Central memory CD8-positive, alpha-beta T cell (primary cell): Measurements from ENCODE around the gene ZNF541.
A peak's percentile ranks its signal among the peaks of the same experiment; 100 is the strongest.

ENCODE experiments used
- ATAC-seq: fragments of 150-1000 bp; cut with Tn5 transposase; replicated peaks from 2 replicates; pipeline ENCODE4 v1.10.0; 2022; ENCODE audit warnings: mild to moderate bottlenecking, moderate FRiP score, moderate number of reproducible peaks; ENCODE audit not compliant: poor library complexity, severe bottlenecking; ENCODE audit errors: extremely low read depth
- DNase-seq, 2 donors: peaks; one replicate each; pipeline ENCODE4 v3.0.0; 2021; ENCODE audit warnings: low spot score in 2 of 2
- H3K27ac Mint-ChIP-seq: one replicate; pipeline ENCODE4 v1.8.0; 2022; ENCODE audit warnings: low read depth, mild to moderate bottlenecking, moderate library complexity, mixed read lengths
- H3K27me3 Mint-ChIP-seq: one replicate; pipeline ENCODE4 v1.8.0; 2022; ENCODE audit warnings: mixed read lengths
- H3K36me3 Mint-ChIP-seq: one replicate; pipeline ENCODE4 v1.8.0; 2022; ENCODE audit warnings: mild to moderate bottlenecking, moderate library complexity, mixed read lengths; ENCODE audit not compliant: insufficient read depth
- H3K4me1 Mint-ChIP-seq: one replicate; pipeline ENCODE4 v1.8.0; 2022; ENCODE audit warnings: mixed read lengths
- H3K4me3 Mint-ChIP-seq: one replicate; pipeline ENCODE4 v1.8.0; 2022; ENCODE audit warnings: mild to moderate bottlenecking, moderate library complexity, mixed read lengths
- H3K9me3 Mint-ChIP-seq: one replicate; pipeline ENCODE4 v1.8.0; 2022; ENCODE audit warnings: mixed read lengths

Gene ZNF541

DNA sequence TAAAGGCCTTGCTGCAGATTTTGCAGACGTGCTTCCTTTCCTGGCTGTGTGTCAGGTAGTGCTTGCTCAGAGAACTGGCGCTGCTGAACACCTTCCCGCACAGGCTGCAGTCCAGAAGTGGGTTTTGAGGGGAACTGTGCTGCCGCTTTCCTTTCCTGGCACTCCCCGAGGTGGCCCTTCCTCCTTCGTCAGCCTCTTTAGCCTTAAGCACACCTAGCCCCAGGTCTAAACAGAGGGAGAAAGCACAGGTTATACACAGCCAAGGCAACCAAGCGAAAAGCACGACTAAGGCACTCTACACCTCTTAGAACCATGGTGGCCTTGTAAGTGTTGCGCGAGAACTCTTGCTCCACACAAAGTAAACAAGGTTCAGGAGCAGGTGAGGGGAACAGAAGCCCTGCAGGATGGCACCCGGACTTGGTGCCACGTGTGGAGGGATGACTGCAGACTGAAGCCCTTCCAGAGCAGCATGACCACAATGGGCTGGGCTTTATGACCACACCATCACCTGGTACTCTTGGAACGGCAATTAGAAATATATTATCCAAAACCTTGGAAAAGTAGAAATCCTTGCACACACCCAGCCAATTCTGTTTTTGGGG, 23.6 kb downstream of the ZNF541 start:
- Mint-ChIP-seq H3K9me3 (no peaks in the 10 kb centered on the region), H3K4me3 (no peak overlapping the region), H3K36me3 (peaks cover 3% of the 10 kb centered on the region), H3K4me1 (peaks cover 6% of the 10 kb centered on the region), H3K27me3 (peaks cover 4% of the 10 kb centered on the region), H3K27ac (no peak overlapping the region)
- ATAC-seq (no peak), DNase-seq (no peak)

DNA sequence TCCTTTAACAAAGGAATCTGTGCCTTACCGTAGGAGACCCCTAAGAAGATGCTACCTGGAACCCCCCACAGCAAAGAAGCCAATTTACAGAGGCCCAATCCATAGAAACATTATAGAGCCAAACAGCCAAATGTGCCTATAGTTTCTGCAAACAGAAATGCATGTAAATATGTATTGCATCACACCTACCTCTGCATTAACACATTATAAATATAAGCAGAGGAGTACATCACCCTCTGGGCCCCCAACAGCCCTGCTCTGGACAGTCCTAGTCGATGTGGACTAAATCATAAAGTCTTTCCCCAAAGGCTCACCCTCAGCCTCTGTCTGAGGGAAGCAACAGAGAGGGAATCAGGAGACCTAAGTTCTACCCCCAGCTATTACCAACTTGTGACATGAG, 25.7 kb downstream of the ZNF541 start:
- peaks cover 13% of the 10 kb centered on the region for H3K27me3 Mint-ChIP-seq
- no peaks in the 10 kb centered on the region for H3K9me3 Mint-ChIP-seq
- H3K27ac Mint-ChIP-seq: no peak overlapping the region
- DNase-seq (no peak), ATAC-seq (no peak)
- H3K4me3 Mint-ChIP-seq: no peak overlapping the region
- peaks cover 8% of the 10 kb centered on the region for H3K4me1 Mint-ChIP-seq
- peaks cover 3% of the 10 kb centered on the region for H3K36me3 Mint-ChIP-seq

DNA sequence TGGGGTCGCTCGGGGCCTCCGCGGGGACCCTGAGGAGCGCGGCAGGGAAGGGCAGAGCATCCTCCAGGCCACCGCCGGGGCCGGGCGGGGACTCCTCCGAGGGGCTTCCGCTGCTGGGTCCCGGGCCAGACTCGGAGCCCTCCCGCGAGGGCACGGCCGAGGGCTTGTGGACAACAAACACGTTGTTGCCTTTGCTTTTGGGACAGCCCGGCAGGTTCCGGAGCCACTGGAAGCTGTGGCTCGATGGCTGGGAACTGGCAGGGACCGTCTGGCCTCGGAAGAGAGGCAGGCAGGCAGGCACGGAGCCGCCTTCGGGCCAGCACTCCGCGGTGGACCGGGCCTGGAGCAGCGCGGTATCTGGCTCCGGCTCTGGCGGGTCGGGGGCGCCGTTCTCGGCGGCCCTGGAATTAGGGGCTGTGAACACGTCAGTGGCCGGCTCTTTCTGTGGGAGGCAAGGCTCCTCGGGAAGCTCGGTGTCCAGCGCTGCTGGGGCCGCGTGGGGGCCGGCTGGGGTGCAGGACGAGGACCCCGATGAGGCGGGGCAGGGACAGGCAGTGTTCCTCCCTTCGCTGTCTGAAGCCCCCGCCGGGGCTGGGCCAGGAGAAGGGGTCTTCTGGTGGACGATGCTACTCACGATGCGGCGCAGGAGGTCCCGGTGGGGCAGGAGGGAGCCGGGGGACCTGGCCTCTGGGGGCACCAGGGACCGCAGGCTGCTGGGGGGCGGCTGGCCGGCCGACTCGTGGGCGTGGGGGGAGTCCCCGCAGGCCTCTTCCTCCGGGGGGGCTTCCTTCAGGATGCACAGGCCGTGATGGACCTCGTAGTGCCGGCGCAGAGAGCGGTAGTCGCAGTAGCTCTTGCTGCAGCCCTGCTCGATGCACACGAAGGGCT, 27.6 kb downstream of the ZNF541 start:
- Mint-ChIP-seq H3K27me3 (peaks cover 13% of the 10 kb centered on the region), H3K4me3 (peak overlapping the region; percentile 53), H3K4me1 (peaks cover 23% of the 10 kb centered on the region), H3K27ac (no peak overlapping the region), H3K36me3 (peaks cover 4% of the 10 kb centered on the region), H3K9me3 (no peaks in the 10 kb centered on the region)
- ATAC-seq (no peak), DNase-seq (no peak)

DNA sequence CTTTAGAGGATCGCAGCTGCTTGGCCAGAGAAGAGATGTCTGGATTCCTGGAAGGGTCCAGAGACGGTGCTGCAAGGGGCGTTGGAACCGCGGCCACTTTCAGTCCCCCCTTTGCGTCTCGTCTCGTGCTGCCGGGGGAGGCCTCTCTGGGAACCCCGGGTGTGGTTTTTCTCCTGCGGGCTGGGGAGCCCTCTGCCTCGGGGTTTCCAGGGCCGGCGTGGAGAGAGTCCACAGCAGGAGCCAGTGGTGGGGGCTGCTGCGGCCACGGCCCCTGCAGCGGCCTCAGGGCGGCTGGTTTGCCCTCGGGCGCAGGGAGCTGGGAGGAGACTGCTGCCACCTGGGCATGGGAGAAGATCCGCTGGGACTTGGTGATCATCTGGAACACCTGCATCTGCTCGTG, 28.5 kb downstream of the ZNF541 start:
- H3K4me1 Mint-ChIP-seq: peaks cover 26% of the 10 kb centered on the region
- peaks cover 13% of the 10 kb centered on the region for H3K27me3 Mint-ChIP-seq
- H3K27ac Mint-ChIP-seq: no peak overlapping the region
- peaks cover 8% of the 10 kb centered on the region for H3K36me3 Mint-ChIP-seq
- H3K9me3 Mint-ChIP-seq: no peaks in the 10 kb centered on the region
- DNase-seq: no peak
- peak overlapping the region; percentile 53 for H3K4me3 Mint-ChIP-seq
- ATAC-seq: no peak

DNA sequence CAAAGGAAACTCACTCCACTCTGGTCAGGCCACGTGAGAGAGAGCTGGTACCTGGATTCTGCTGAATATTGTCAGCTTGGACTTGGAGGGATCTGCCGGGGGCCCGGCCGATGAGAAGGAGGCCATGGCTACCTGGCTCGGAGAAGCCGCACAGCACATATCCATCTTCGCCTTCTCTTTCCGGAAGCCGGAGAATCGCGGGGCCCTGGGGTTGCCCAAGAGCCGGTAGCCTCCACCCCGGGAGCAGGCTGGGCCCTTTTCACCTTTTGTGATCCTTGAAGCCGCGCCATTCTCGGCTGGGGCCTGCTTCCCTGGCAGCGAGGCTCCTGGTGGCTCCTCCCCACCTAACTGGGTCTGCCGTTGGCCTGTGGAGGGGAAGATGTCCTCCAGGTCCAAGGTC, 28.9 kb downstream of the ZNF541 start:
- Mint-ChIP-seq H3K36me3 (peaks cover 8% of the 10 kb centered on the region), H3K27me3 (peaks cover 13% of the 10 kb centered on the region), H3K9me3 (no peaks in the 10 kb centered on the region), H3K4me1 (peaks cover 27% of the 10 kb centered on the region), H3K27ac (no peak overlapping the region), H3K4me3 (peak overlapping the region; percentile 53)
- no peak for ATAC-seq
- DNase-seq: no peak

DNA sequence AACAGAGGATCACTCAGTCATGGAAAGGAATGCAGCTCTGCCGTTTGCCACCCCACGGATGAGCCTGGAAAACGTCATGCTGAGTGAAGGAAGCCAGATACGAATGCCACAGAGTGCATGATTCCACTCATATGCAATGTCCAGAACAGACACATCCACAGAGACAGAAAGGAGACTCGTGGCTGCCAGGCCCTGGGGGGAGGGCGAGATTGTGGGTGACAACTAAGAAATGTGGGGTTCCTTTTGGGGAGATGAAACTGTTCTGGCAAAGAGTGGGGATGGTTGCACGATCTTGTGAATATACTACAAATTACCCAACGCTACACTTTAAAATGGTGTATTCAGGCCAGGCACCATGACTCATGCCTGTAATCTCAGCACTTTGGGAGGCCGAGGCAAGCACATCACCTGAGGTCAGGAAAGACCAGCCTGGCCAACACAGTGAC, 30.9 kb downstream of the ZNF541 start:
- H3K27ac Mint-ChIP-seq: peak overlapping the region; percentile 92
- peaks cover 8% of the 10 kb centered on the region for H3K36me3 Mint-ChIP-seq
- H3K27me3 Mint-ChIP-seq: peaks cover 13% of the 10 kb centered on the region
- peak overlapping the region; percentile 62 for H3K4me3 Mint-ChIP-seq
- peak; percentile 8 for ATAC-seq
- H3K4me1 Mint-ChIP-seq: peaks cover 27% of the 10 kb centered on the region
- no peak for DNase-seq
- H3K9me3 Mint-ChIP-seq: no peaks in the 10 kb centered on the region

DNA sequence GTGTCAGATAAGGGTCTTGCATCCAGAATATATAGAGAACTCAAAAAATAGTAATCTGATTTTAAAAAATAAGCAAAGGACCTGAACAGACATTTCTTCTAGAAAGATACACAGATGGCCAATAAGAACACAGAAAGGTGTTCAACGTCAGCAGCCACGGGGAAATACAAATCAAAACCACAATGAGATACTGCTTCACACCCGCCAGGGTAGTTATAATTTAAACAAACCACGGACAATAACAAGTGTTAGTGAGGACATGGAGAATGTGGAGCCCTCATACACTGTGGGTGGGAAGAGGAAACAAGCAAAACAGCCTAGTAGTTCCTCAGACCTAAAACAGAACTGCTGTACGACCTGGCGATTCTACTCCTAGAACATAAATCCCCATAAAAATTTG, 31.4 kb downstream of the ZNF541 start:
- peak in 1 of 2 donors; percentile 76 for DNase-seq
- Mint-ChIP-seq H3K36me3 (peaks cover 8% of the 10 kb centered on the region), H3K4me3 (peak overlapping the region; percentile 62), H3K4me1 (peaks cover 27% of the 10 kb centered on the region), H3K9me3 (no peaks in the 10 kb centered on the region), H3K27me3 (peaks cover 13% of the 10 kb centered on the region), H3K27ac (peak overlapping the region; percentile 92)
- peak; percentile 97 for ATAC-seq

DNA sequence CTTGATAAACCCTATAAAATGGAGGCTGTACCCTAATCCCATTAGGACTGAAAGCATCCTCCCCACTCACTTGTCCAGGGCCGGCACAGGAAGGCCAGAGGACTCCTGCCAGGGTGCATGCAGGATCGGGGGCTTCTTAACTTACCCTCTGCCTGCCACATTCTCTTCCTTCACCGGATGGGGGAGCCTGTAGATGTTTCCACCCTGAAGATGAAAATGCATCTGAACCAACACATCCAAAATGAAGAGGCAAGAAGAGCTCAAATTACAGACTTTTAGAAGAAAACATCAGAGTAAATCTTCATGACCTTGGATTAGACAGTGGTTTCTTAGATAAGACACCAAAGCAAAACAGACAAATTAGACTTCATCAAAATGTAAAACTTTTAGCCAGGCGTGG, 32.2 kb downstream of the ZNF541 start:
- Mint-ChIP-seq H3K36me3 (peaks cover 8% of the 10 kb centered on the region), H3K9me3 (no peaks in the 10 kb centered on the region), H3K4me1 (peaks cover 27% of the 10 kb centered on the region), H3K27ac (peak overlapping the region; percentile 92), H3K27me3 (peaks cover 13% of the 10 kb centered on the region), H3K4me3 (peak overlapping the region; percentile 62)
- DNase-seq (no peak), ATAC-seq (no peak)

DNA sequence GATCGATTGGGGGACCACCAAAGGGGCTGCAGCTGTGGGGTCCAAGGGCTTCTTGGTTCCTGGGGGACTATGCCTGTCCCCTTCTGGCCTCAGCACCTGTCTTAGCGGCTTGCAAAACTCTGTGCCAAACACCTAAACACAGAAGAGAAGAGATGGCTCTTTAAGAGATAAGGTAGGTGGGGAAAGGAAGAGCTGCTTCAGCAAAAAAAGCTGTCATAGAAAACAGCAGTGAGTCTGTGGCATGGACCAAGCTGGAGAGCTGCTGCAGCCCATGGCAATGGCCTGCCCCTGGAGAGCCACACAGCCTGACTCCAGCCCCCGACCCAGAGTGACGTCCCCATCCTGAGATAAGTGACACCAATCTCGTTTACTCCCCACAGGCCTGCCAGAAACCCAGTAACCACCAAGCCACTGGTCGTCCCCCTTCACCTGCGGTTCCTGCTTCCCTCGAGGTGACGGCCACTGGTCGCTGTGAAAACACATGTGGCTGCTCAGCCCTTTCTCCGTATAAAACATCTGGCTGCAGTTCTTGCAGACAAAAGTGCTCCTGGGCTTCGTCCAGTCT, 33.1 kb downstream of the ZNF541 start:
- DNase-seq: peak; percentile 37 to 38
- peak; percentile 15 for ATAC-seq
- peak overlapping the region; percentile 92 for H3K27ac Mint-ChIP-seq

DNA sequence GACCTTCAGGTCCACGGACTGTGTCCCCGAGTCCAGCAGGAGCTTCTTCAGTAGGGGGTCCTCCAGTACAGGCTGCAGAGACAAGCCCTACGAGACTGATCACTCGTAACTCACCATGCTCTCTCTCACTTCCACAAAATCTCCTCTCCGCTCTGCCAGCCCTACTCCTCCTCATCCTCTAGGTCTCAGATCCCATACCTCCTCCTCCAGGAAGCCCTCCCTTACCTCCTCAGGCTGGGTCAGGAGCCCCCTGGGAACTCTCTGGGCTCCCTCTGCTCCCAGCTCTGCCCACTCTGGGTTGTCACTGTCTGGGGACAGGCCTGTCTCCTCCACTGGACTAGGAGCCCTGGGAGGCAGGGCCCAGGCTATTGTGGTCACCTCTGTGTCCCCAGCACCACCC, 34.1 kb downstream of the ZNF541 start:
- no peak for DNase-seq
- Mint-ChIP-seq H3K9me3 (no peaks in the 10 kb centered on the region), H3K36me3 (peaks cover 8% of the 10 kb centered on the region), H3K27ac (peak overlapping the region; percentile 92), H3K27me3 (peaks cover 3% of the 10 kb centered on the region), H3K4me1 (peaks cover 27% of the 10 kb centered on the region), H3K4me3 (no peak overlapping the region)
- ATAC-seq: no peak

More for the DNA sequence above, 33.1 kb downstream of the ZNF541 start:
- Mint-ChIP-seq H3K36me3 (peaks cover 8% of the 10 kb centered on the region), H3K4me3 (peak overlapping the region; percentile 62), H3K4me1 (peaks cover 27% of the 10 kb centered on the region), H3K9me3 (no peaks in the 10 kb centered on the region), H3K27me3 (peaks cover 13% of the 10 kb centered on the region)

DNA sequence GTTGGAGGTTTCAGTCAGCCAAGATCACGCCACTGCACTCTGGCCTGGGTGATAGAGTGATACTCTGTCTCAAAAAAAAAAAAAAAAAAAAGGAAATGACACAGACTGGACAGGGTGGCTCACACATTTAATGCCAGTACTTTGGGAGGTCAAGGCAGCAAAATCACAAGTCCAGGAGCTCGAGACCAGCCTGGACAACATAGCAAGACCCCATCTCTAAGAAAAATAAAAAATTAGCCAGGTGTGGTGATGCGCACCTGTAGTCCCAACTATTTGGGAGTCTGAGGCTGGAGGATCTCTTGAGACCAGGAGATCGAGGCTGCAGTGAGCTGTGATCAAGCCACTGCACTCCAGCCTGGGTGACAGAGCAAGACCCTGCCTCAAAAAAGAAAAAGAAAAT, 35.5 kb downstream of the ZNF541 start:
- Mint-ChIP-seq H3K27ac (peak overlapping the region; percentile 41), H3K9me3 (no peaks in the 10 kb centered on the region), H3K4me3 (no peak overlapping the region), H3K36me3 (peaks cover 8% of the 10 kb centered on the region), H3K27me3 (no peaks in the 10 kb centered on the region), H3K4me1 (peaks cover 27% of the 10 kb centered on the region)
- DNase-seq (no peak), ATAC-seq (no peak)

DNA sequence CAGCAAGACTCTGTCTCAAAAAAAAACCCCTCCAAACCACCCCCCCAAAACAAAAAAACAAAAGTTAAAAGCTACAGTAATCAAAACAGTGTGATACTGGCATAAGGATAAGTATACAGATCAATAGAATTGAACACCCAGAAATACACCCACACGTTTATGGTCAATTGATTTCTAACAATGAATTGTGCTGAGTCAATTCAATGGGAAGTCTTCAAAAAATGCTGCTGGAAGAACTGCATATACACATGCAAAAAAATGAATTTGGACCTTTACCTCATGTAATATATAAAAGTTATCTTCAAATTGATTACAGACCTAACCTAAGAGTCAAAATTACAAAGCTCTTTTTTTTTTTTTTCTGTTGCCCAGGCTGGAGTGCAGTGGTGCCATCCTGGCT, 38.3 kb downstream of the ZNF541 start:
- H3K36me3 Mint-ChIP-seq: no peaks in the 10 kb centered on the region
- no peak overlapping the region for H3K27ac Mint-ChIP-seq
- no peak for ATAC-seq
- peaks cover 3% of the 10 kb centered on the region for H3K4me1 Mint-ChIP-seq
- no peak for DNase-seq
- no peaks in the 10 kb centered on the region for H3K9me3 Mint-ChIP-seq
- no peak overlapping the region for H3K4me3 Mint-ChIP-seq
- no peaks in the 10 kb centered on the region for H3K27me3 Mint-ChIP-seq
